Loucy (cell line): ENCODE measurements around the gene TTYH3.

Experiments used
- EZH2phosphoT487 ChIP-seq: fragments of 200-600 bp; IDR thresholded peaks from 2 replicates; pipeline ENCODE4 v1.6.1; 2018; ENCODE audit warnings: antibody characterized with exemption, mild to moderate bottlenecking, moderate library complexity, borderline replicate concordance
- TF ChIP-seq, protein P1 (sequence below): fragments of 200-600 bp; sonication (generic); conservative IDR thresholded peaks from 2 replicates; pipeline ENCODE4 v1.5.1; 2014; ENCODE audit warnings: mild to moderate bottlenecking, antibody characterized with exemption, low read length

DNA sequence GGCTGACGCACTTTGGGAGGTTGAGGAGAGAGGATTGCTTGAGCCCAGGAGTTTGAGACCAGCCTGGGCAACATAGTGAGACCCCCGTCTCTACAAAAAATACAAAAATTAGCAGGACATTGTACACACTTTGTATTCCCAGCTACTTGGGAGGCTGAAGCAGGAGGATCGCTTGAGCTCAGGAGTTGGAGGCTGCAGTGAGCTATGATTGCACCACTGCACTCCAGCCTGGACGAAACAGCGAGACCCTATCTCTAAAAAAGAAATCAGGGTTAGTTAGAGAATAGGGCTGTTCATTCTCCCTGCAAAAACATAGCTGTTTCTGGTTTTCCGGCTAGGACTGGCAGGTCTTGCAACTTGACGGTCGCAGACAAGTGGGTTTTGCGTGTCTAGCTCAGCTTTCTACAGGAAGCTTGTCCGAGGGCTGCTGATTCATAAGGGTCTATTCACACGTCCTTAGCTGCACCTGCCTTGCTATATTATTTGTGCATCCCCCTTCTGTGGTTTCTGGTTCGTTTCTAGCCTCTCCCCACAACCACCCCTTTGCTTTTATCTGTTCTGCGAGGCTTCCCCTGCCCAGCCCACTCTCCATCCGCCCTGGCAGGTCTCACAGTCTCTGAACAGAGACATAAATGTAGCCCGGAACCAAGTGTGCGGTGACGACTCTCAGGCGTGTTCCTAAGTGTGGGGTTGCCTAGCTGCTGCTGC is 66.9 kb downstream of the TTYH3 start:
- TF ChIP-seq, protein P1, sequence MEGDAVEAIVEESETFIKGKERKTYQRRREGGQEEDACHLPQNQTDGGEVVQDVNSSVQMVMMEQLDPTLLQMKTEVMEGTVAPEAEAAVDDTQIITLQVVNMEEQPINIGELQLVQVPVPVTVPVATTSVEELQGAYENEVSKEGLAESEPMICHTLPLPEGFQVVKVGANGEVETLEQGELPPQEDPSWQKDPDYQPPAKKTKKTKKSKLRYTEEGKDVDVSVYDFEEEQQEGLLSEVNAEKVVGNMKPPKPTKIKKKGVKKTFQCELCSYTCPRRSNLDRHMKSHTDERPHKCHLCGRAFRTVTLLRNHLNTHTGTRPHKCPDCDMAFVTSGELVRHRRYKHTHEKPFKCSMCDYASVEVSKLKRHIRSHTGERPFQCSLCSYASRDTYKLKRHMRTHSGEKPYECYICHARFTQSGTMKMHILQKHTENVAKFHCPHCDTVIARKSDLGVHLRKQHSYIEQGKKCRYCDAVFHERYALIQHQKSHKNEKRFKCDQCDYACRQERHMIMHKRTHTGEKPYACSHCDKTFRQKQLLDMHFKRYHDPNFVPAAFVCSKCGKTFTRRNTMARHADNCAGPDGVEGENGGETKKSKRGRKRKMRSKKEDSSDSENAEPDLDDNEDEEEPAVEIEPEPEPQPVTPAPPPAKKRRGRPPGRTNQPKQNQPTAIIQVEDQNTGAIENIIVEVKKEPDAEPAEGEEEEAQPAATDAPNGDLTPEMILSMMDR = no peak
- TF ChIP-seq EZH2phosphoT487 = no peak
